Activated CD8-positive, alpha-beta T cell treated with anti-CD3 and anti-CD28 coated beads, Interleukin-2, amount 10 ng/mL, durations not matched to agents 7 days and 5 days (primary cell): ENCODE results near the gene HEXIM1. TPM values are rescaled to one million over a fixed set of nuclear protein-coding genes. Genes with fewer than 3 reads are reported as not detected.

Experiments
- ATAC-seq: fragments of 150-1000 bp; cut with Tn5 transposase; one replicate; pipeline ENCODE4 v1.10.0; 2021; ENCODE audit warnings: moderate library complexity
- CTCF ChIA-PET: fragments of 350-600 bp; sonication (Branson Sonifier 250); formaldehyde crosslinking; loops from one replicate; lab custom pipeline; 2021; ENCODE audit warnings: antibody characterized with exemption; lab: Charles Lee
- POLR2A ChIA-PET: fragments of 350-600 bp; sonication (Branson Sonifier 250); formaldehyde crosslinking; loops from one replicate; lab custom pipeline; 2021; ENCODE audit warnings: antibody characterized with exemption; lab: Charles Lee
- DNase-seq: peaks from one replicate; pipeline ENCODE4 v3.0.0-alpha.2; 2020
- H3K27ac Mint-ChIP-seq: one replicate; pipeline ENCODE4 v1.8.0; 2021; ENCODE audit warnings: mild to moderate bottlenecking, mixed read lengths
- H3K27me3 Mint-ChIP-seq: one replicate; pipeline ENCODE4 v1.8.0; 2021; ENCODE audit warnings: low read depth, mixed read lengths
- H3K36me3 Mint-ChIP-seq: one replicate; pipeline ENCODE4 v1.8.0; 2021; ENCODE audit warnings: low read depth, mixed read lengths
- H3K4me1 Mint-ChIP-seq: one replicate; pipeline ENCODE4 v1.8.0; 2021; ENCODE audit warnings: low read depth, mixed read lengths
- H3K4me3 Mint-ChIP-seq: one replicate; pipeline ENCODE4 v1.8.0; 2021; ENCODE audit warnings: mild to moderate bottlenecking, mixed read lengths
- H3K9me3 Mint-ChIP-seq: one replicate; pipeline ENCODE4 v1.8.0; 2022; ENCODE audit warnings: mixed read lengths; ENCODE audit not compliant: insufficient read depth
- total RNA-seq, 2 experiments: library from RNA; stranded (reverse); gene quantifications; one replicate each; pipeline ENCODE4 v1.2.3, GENCODE V29; 2021

HEXIM1 gene
- total RNA-seq, 2 experiments from 2014 or later: 29.2 to 29.4 TPM

DNA sequence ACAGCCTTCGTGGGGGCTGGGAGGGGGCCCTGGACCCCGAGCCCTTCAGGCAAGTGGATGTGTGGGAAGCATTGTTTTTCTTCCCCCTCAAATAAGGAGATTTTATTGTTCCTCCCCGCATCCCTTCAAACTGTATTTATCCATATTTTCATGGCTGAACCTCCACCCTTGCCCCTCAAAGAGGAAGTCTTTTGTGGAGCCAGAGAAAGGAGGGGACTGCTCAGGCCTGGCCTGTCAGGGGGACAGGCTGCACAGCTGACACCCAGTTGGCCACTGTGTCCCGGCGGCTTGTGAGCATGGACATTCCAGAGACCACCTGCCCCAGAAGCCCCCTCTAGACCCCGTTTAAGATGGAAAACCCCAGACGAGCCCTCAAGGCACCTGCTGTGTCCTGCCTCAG lies 29.3 kb downstream of the HEXIM1 start:
- no peak overlapping the region for H3K4me3 Mint-ChIP-seq
- peaks cover 6% of the 10 kb centered on the region for H3K4me1 Mint-ChIP-seq
- ChIA-PET POLR2A (no interaction called here), CTCF (interaction anchor here (2.7 kb wide), 1 partner anchor 42 kb away, joined by 17 read pairs; the partner anchor contains the start of gene ACBD4)
- no peak overlapping the region for H3K27ac Mint-ChIP-seq
- H3K9me3 Mint-ChIP-seq: no peaks in the 10 kb centered on the region
- no peak for DNase-seq
- no peaks in the 10 kb centered on the region for H3K27me3 Mint-ChIP-seq
- ATAC-seq: no peak
- no peaks in the 10 kb centered on the region for H3K36me3 Mint-ChIP-seq

DNA sequence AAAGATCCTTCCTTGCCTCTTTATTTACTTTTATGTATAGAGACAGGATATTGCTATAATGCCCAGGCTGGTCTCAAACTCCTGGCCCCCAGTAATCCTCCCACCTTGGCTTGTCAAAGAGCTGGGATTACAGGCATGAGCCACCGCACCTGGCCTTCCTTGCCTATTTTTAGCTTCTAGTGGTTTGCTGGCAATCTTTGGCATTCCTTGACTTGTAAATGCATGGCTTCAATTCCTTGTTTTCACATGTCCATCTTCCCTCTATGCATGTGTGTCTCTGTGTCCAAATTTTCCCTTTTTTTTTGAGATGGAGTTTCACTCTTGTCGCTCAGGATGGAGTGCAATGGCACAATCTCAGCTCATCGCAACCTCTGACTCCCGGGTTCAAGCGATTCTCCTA lies 35.9 kb downstream of the HEXIM1 start:
- no peaks in the 10 kb centered on the region for H3K9me3 Mint-ChIP-seq
- ATAC-seq (no peak), DNase-seq (no peak)
- H3K36me3 Mint-ChIP-seq: no peaks in the 10 kb centered on the region
- peaks cover 1% of the 10 kb centered on the region for H3K27me3 Mint-ChIP-seq
- ChIA-PET CTCF (interaction anchor here (0.7 to 4.9 kb wide), 5 partner anchors 14 to 49 kb away, joined by 3 to 31 read pairs (median 6); partner anchors contain the start of genes ACBD4 and HEXIM1), POLR2A (no interaction called here)
- no peak overlapping the region for H3K27ac Mint-ChIP-seq
- H3K4me3 Mint-ChIP-seq: no peak overlapping the region
- no peaks in the 10 kb centered on the region for H3K4me1 Mint-ChIP-seq

DNA sequence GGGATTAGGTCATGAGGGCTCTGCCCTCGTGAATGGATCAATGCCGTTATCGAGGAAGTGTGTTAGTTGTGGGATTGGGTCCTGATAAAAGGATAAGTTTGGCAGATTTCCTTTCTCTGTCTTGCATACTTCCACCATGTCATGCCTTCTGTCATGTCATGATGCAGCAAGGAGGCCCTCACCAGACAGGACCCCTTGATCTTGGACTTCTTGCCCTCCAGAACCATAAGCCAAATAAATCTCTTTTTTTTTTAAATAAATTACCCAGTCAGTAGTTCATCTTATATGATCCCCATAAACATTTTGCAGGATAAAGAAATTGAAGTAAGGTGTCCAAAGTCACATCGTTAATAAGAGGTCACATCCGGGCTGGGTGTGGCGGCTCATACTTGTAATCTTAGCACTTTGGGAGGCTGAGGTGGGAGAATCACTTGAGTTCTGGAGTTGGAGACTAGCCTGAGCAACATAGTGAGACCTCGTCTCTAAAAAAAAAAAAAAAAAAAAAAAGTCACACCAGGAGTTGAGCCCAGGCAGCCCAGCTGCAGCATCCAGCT lies 38.6 kb downstream of the HEXIM1 start:
- Mint-ChIP-seq H3K27me3 (peaks cover 1% of the 10 kb centered on the region), H3K4me3 (no peak overlapping the region), H3K36me3 (no peaks in the 10 kb centered on the region), H3K4me1 (no peaks in the 10 kb centered on the region), H3K27ac (no peak overlapping the region), H3K9me3 (no peaks in the 10 kb centered on the region)
- ChIA-PET POLR2A (no interaction called here), CTCF (interaction anchor here (0.8 kb wide), 1 partner anchor 10 kb away, joined by 3 read pairs; no protein-coding TSS in a partner anchor)
- DNase-seq (no peak), ATAC-seq (no peak)

DNA sequence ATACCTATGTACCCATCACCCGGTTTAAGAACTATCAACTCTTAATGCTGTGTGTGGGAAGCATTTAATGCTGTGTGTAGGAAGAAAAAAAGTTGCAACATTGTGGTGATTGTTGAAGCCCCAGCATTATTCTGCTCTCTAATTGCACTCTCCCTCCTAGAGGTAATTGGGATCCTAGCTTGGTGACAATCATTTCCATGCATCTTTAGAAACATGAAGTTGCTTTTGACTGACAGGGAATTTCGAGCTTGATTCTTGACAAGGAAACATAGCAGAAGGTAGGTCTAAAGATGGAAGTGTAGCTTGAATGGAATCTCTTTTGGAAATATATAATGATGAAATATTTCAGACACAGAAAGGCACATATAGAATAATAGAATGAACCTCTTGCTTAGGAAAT lies 40.7 kb downstream of the HEXIM1 start:
- no peaks in the 10 kb centered on the region for H3K36me3 Mint-ChIP-seq
- H3K9me3 Mint-ChIP-seq: no peaks in the 10 kb centered on the region
- H3K4me1 Mint-ChIP-seq: no peaks in the 10 kb centered on the region
- ATAC-seq (no peak), DNase-seq (no peak)
- POLR2A ChIA-PET: interaction anchor here (1.3 kb wide), 1 partner anchor 40 kb away, joined by 5 read pairs; no protein-coding TSS in a partner anchor
- no peak overlapping the region for H3K4me3 Mint-ChIP-seq
- H3K27me3 Mint-ChIP-seq: no peaks in the 10 kb centered on the region
- no peak overlapping the region for H3K27ac Mint-ChIP-seq
- CTCF ChIA-PET: interaction anchor here (1.2 to 2.3 kb wide), 3 partner anchors 8 to 53 kb away, joined by 3 to 13 read pairs (median 7); partner anchors contain the start of gene ACBD4

DNA sequence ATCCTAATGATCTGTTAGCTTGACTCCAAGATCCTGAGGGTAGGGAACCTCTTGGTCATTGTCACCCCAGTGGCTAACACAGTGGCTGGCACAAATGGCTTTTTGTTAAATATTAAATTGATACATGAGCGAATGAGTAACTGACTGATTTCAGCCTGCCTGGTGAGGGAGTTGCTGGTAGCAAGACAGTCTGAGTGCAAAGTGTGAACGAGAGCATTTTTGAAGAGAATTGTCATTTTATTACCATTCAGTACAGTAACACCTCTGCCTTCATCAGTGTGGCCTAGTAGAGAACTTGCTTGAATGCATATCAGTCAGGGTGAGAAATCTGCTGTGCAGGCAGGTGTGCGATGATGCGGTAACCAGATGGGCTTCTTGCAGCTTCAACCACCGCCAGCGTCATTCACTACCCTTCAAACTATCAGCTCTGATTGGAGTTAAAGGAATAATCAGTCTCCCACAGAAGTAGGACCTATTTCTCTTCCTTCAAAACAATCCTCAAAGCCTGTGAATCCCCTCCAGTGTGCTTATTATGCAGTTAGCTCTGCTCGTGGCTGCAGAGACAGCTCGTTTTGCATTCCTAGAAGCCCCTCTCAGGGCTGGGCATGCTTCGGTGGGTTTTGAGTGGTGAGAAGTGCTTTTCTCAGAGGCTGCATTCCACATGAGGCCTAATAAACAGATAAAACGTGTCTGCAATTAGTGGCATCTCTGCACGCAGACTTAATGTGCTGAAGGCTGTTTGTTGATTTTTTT lies 42.4 kb downstream of the HEXIM1 start:
- POLR2A ChIA-PET: interaction anchor here (0.8 to 1.6 kb wide), 4 partner anchors 18 to 55 kb away, joined by 3 to 8 read pairs (median 4); partner anchors contain the start of genes ACBD4 and HEXIM1
- no peaks in the 10 kb centered on the region for H3K27me3 Mint-ChIP-seq
- ATAC-seq: no peak
- H3K27ac Mint-ChIP-seq: no peak overlapping the region
- H3K9me3 Mint-ChIP-seq: no peaks in the 10 kb centered on the region
- no peaks in the 10 kb centered on the region for H3K36me3 Mint-ChIP-seq
- DNase-seq: no peak
- H3K4me1 Mint-ChIP-seq: no peaks in the 10 kb centered on the region
- CTCF ChIA-PET: interaction anchor here (0.7 to 2.0 kb wide), 4 partner anchors 18 to 87 kb away, joined by 3 to 25 read pairs (median 4); partner anchors contain the start of genes ACBD4 and HEXIM1
- no peak overlapping the region for H3K4me3 Mint-ChIP-seq

DNA sequence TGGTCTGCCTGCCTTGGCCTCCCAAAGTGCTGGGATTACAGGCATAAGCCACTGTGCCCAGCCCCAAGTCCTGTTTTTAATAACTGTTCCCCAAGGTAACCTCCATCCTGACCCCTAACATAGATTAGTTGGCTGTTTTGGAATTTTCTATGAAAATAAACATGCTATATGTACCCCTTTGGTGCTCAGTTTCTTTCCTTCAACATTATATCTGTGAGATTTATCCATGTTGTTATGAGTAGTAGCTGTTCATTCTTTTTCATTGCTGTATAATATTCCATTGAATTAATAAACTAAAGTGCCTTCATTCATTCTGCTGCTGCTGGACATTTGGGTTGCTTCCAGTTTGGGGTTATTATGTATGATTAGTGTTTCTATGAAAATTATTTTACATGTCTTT lies 47.1 kb downstream of the HEXIM1 start:
- DNase-seq (no peak), ATAC-seq (no peak)
- H3K27me3 Mint-ChIP-seq: no peaks in the 10 kb centered on the region
- H3K4me3 Mint-ChIP-seq: no peak overlapping the region
- no peaks in the 10 kb centered on the region for H3K9me3 Mint-ChIP-seq
- ChIA-PET POLR2A (interaction anchor here (4.5 kb wide), 1 partner anchor 47 kb away, joined by 38 read pairs; the partner anchor contains the start of gene HEXIM1), CTCF (interaction anchor here (6.9 to 15.6 kb wide), 2 partner anchors 45 to 58 kb away, joined by 160 to 365 read pairs; partner anchors contain the start of genes ACBD4, HEXIM1 and PLCD3)
- H3K4me1 Mint-ChIP-seq: peaks cover 5% of the 10 kb centered on the region
- H3K27ac Mint-ChIP-seq: no peak overlapping the region
- no peaks in the 10 kb centered on the region for H3K36me3 Mint-ChIP-seq

DNA sequence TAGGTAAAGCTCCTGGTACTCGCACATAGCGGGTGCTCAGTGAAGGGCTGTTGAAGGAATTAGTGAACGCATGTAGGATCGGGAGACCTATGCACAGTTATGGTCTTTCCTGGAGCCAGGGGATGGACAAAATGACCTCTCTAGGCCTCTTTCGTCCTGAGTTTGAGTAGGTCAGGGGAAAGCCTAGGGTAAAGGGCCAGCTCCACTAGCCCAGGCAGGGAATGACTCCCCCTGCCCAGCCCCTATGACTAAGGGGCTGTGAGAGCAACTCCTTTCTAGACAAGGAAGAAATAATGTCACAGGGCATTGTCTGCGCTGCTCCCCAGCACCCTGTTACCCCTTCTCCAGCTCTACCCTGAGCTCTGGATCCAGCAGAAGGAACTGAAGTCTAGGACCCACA lies 48.8 kb downstream of the HEXIM1 start:
- H3K4me3 Mint-ChIP-seq: no peak overlapping the region
- POLR2A ChIA-PET: interaction anchor here (1.2 to 4.5 kb wide), 4 partner anchors 24 to 62 kb away, joined by 3 to 38 read pairs (median 7); partner anchors contain the start of genes ACBD4, HEXIM1 and HEXIM2
- CTCF ChIA-PET: interaction anchor here (0.8 to 15.6 kb wide), 31 partner anchors 8 to 276 kb away, joined by 3 to 365 read pairs (median 4); partner anchors contain the start of genes ACBD4, FMNL1, HEXIM1 and HEXIM2
- ATAC-seq: no peak
- no peaks in the 10 kb centered on the region for H3K9me3 Mint-ChIP-seq
- H3K4me1 Mint-ChIP-seq: peaks cover 5% of the 10 kb centered on the region
- H3K27ac Mint-ChIP-seq: no peak overlapping the region
- no peaks in the 10 kb centered on the region for H3K36me3 Mint-ChIP-seq
- H3K27me3 Mint-ChIP-seq: no peaks in the 10 kb centered on the region
- DNase-seq: no peak

DNA sequence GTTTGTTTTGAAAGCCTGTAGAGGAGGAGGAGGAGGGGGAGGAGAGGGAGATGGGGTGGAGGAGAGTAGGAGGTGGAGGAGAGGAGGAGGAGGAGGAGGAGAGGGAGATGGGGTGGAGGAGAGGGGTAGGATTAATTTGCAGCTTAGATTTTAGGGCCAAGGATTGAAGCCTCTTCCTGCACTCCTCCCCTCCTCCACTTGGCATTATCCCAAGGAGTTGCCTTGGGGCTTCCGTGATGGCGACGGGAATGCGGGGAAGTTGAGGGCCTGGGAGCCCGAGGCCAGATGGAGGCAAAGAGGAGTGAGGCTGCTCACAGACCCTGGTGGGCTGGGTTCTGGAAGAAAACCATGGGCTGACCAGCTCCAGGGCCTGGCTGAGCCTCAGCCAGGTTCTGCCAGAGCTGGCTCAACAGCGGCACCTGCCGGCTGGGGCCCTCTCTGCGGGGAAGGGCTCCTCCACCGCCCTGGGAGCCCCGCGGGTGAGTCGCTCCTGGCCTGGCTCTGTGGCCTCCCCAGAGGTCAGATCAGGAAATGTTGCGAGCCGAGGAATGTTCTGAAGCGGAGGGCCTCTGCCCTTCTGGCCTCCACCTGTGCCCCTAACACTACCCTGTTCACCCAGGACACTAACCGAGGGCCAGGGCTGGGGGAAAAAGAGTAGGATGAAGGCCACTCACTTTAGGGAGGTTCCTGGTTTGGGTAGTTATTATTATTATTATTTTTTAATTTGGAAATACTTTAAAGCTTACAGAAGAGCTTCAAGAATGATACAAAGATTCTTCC lies 49.5 kb downstream of the HEXIM1 start:
- no peak overlapping the region for H3K4me3 Mint-ChIP-seq
- H3K27me3 Mint-ChIP-seq: no peaks in the 10 kb centered on the region
- H3K4me1 Mint-ChIP-seq: peaks cover 5% of the 10 kb centered on the region
- no peak overlapping the region for H3K27ac Mint-ChIP-seq
- ChIA-PET CTCF (interaction anchor here (0.8 to 15.6 kb wide), 34 partner anchors 9 to 277 kb away, joined by 3 to 365 read pairs (median 4); partner anchors contain the start of genes ACBD4, FMNL1, HEXIM1 and HEXIM2), POLR2A (interaction anchor here (1.2 to 4.5 kb wide), 4 partner anchors 25 to 62 kb away, joined by 3 to 38 read pairs (median 7); partner anchors contain the start of genes ACBD4, HEXIM1 and HEXIM2)
- ATAC-seq (peak; percentile 100), DNase-seq (peak; percentile 88)
- H3K36me3 Mint-ChIP-seq: no peaks in the 10 kb centered on the region
- no peaks in the 10 kb centered on the region for H3K9me3 Mint-ChIP-seq

DNA sequence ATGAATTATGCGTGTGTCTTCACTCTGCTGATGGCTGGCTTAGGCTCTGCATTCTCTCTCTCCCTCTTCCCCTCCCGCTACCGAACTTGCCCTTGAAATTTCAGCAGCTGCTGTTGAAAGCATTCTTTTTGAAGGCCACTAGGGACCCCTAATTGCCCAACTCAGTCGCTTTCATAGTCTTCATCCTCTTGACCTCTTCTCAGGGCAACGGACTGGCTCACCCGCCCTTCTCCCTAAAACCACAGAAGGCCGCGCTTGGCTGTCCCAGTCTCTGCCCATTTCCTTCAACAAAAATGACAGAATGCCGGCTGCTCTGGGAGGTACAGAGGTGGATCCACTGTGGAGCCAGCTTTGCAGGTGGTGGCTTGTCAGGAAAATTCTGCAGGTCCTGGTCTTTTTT lies 52.4 kb downstream of the HEXIM1 start:
- H3K36me3 Mint-ChIP-seq: no peaks in the 10 kb centered on the region
- no peak for DNase-seq
- H3K4me1 Mint-ChIP-seq: peaks cover 5% of the 10 kb centered on the region
- no peak for ATAC-seq
- H3K9me3 Mint-ChIP-seq: no peaks in the 10 kb centered on the region
- H3K4me3 Mint-ChIP-seq: no peak overlapping the region
- ChIA-PET POLR2A (no interaction called here), CTCF (interaction anchor here (1.2 to 15.6 kb wide), 3 partner anchors 18 to 63 kb away, joined by 3 to 365 read pairs (median 6); partner anchors contain the start of genes ACBD4 and PLCD3)
- no peak overlapping the region for H3K27ac Mint-ChIP-seq
- no peaks in the 10 kb centered on the region for H3K27me3 Mint-ChIP-seq

DNA sequence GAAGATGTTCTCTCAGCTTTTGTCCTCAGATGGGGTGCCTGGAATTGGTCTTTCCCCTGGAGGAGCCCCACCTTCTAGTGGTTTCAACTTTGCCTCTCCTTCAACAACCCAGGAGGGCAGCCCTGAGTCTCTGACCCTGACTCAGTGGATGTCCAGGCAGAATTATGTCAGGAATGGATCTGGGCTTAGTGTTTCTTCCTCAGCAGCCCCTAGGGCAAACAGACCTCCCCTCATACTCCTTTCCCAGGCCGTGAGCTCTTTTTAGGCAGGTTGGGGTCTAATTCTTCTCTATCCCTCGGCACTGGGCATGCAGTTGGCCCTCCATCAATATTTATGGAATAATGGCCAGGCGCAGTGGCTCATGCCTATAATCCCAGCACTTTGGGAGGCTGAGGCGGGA lies 53.2 kb downstream of the HEXIM1 start:
- Mint-ChIP-seq H3K4me1 (peaks cover 5% of the 10 kb centered on the region), H3K36me3 (peaks cover 3% of the 10 kb centered on the region), H3K27me3 (no peaks in the 10 kb centered on the region), H3K9me3 (no peaks in the 10 kb centered on the region), H3K27ac (no peak overlapping the region), H3K4me3 (no peak overlapping the region)
- DNase-seq (no peak), ATAC-seq (no peak)
- CTCF ChIA-PET: interaction anchor here (1.5 to 15.6 kb wide), 3 partner anchors 8 to 64 kb away, joined by 3 to 365 read pairs (median 6); partner anchors contain the start of genes ACBD4 and PLCD3
- POLR2A ChIA-PET: no interaction called here
